Right atrium auricular region (tissue), 2 donors: ENCODE measurements around the gene UNC13A. TPM values are rescaled to one million over a fixed set of nuclear protein-coding genes. Genes with fewer than 3 reads are reported as not detected.
"Not testable (repeated sequence)": the region's sequence is repeated elsewhere in the genome, so short reads cannot be mapped to it uniquely, and the experiment has no call there.

ENCODE experiments used
- DNase-seq: peaks from one replicate; pipeline ENCODE4 v3.0.0-alpha.2; 2019; ENCODE audit warnings: low spot score
- H3K27ac ChIP-seq, 2 donors: fragments of 200-600 bp; sonication (generic); 1 replicate in 1 of 2; 2 replicates in 1 of 2; pipeline ENCODE4 v1.5.1; 2016 to 2019
- H3K27me3 ChIP-seq, 2 donors: fragments of 200-600 bp; sonication (generic); one replicate each; pipeline versions ENCODE4 v1.5.1 to v1.6.0; 2017 to 2019
- H3K36me3 ChIP-seq: fragments of 200-600 bp; sonication (generic); one replicate; pipeline ENCODE4 v1.5.1; 2016
- H3K4me1 ChIP-seq, 2 donors: fragments of 200-600 bp; sonication (generic); one replicate each; pipeline versions ENCODE4 v1.5.1 to v1.6.0; 2017 to 2019
- H3K4me3 ChIP-seq, 2 donors: fragments of 200-600 bp; sonication (generic); 1 replicate in 1 of 2; 2 replicates in 1 of 2; pipeline ENCODE4 v1.5.1; 2017 to 2019; ENCODE audit warnings: mild to moderate bottlenecking in 1 of 2, moderate library complexity in 1 of 2
- H3K9me3 ChIP-seq, 2 donors: fragments of 200-600 bp; sonication (generic); one replicate each; pipeline ENCODE4 v1.5.1; 2019
- CTCF ChIP-seq, 2 donors: fragments of 200-600 bp; sonication (generic); IDR thresholded peaks; one replicate each; pipeline ENCODE4 v1.5.1; 2019; ENCODE audit warnings: antibody characterized with exemption in 2 of 2
- total RNA-seq, 2 donors: library from RNA; depleted of rRNA; stranded (reverse); fragments of >200 nt; gene quantifications; one replicate each; pipeline ENCODE4 v1.1.0, GENCODE V29; 2016

Gene UNC13A
- total RNA-seq, 2 donors from 2014 or later = 0.08 TPM; not detected in 1

DNA sequence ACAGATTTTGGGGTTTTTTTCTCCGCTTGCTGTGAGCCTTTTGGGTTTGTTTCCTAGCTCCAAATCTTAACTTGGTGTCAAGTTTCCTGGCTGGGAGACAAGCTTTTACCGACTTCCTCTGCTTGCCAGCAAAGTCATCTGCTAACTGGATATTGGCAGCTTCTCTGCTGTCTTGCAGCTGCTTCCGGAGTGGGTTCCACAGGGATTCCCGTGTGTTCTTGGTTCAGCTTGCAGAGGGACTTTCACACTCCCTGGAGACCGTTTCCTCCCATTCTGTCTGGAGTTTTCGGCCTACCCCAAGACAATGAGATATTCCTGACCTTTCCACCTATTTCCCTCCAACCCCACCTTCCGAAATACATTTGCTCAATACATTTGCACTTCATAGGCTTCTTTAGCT, 134.9 kb downstream of the UNC13A start:
- H3K27ac ChIP-seq = peak overlapping the region; percentile 43 to 62
- no peaks in the 10 kb centered on the region for H3K36me3 ChIP-seq
- H3K4me3 ChIP-seq = no peak overlapping the region
- H3K27me3 ChIP-seq = no peaks in the 10 kb centered on the region
- no peak for TF ChIP-seq CTCF (IDR thresholded peaks at IDR 0.05)
- H3K9me3 ChIP-seq = no peaks in the 10 kb centered on the region
- peaks cover 0 to 42% of the 10 kb centered on the region in 2 donors for H3K4me1 ChIP-seq
- peak; percentile 79 for DNase-seq

- Histone ChIP-seq H3K4me1 (peaks cover 0 to 39% of the 10 kb centered on the region in 2 donors), H3K27ac (peak overlapping the region; percentile 43 to 62)
- not testable (repeated sequence) for H3K9me3 ChIP-seq, H3K36me3 ChIP-seq, H3K27me3 ChIP-seq, H3K4me3 ChIP-seq, DNase-seq
These were observed 135.4 kb downstream of the UNC13A start for GRCh38 chr19:17552735-17553134.

Other genes with a start within 250 kb of the UNC13A start
- under 1 TPM; 0.30 to 0.51 TPM for gene TMEM221, start 239.7 kb downstream of the UNC13A start, total RNA-seq
- not detected for gene NXNL1, start 227.4 kb downstream of the UNC13A start, total RNA-seq
- 10 to 100 TPM; 31.2 to 65.6 TPM for gene SLC27A1, start 217.8 kb downstream of the UNC13A start, total RNA-seq
- 10 to 100 TPM; 20.4 to 35.9 TPM for gene PGLS, start 176.7 kb downstream of the UNC13A start, total RNA-seq
- 10 to 100 TPM; 28.3 to 30.8 TPM for gene COLGALT1, start 132.7 kb downstream of the UNC13A start, total RNA-seq
- 10 to 100 TPM; 26.8 to 31.2 TPM for gene MAP1S, start 31.1 kb upstream of the UNC13A start, total RNA-seq
- gene FCHO1, start 63.1 kb upstream of the UNC13A start, total RNA-seq = 1 to 10 TPM in 1 of 2 donors, under 1 TPM in 1; 0.19 to 1.3 TPM
- not detected for gene B3GNT3, start 106.8 kb upstream of the UNC13A start, total RNA-seq
- not detected for gene INSL3, start 133.2 kb upstream of the UNC13A start, total RNA-seq
- gene JAK3, start 159.6 kb upstream of the UNC13A start, total RNA-seq = 1 to 10 TPM in 1 of 2 donors, under 1 TPM in 1; 0.93 to 4.0 TPM
- 100 to 1,000 TPM; 496 to 916 TPM for gene RPL18A, start 171.6 kb upstream of the UNC13A start, total RNA-seq
- gene SLC5A5, start 183.6 kb upstream of the UNC13A start, total RNA-seq = not detected
- gene CCDC124, start 244.7 kb upstream of the UNC13A start, total RNA-seq = 10 to 100 TPM; 56.7 to 65.5 TPM